Activated CD4-positive, alpha-beta T cell treated with anti-CD3 and anti-CD28 coated beads, Interleukin-2, amount 50 U/mL, for 1 hour (primary cell): ENCODE results near the gene NUP107.
A peak's percentile ranks its signal among the peaks of the same experiment; 100 is the strongest.
"Not testable (repeated sequence)": the region's sequence is repeated elsewhere in the genome, so short reads cannot be mapped to it uniquely, and the experiment has no call there.

ENCODE experiments used
- DNase-seq: peaks from one replicate; pipeline ENCODE4 v3.0.0-alpha.2; 2020

Gene NUP107

GRCh38 chr12:68686595-68687521 is at the start of gene NUP107:
TSS of gene NUP107 (plus strand) at chr12:68686978. CDS start at chr12:68687066, 88 bp downstream.
- DNase-seq, result peak; percentile 98

- not testable (repeated sequence) for DNase-seq
Measured at GRCh38 chr12:68637439-68637838, 49.3 kb upstream of the NUP107 start.

GRCh38 chr12:68638171-68638570 is 48.6 kb upstream of the NUP107 start:
- DNase-seq, result no peak

GRCh38 chr12:68638721-68639395 is 47.9 kb upstream of the NUP107 start:
- no peak for DNase-seq

- DNase-seq, result no peak
Measured at GRCh38 chr12:68639396-68639767, 47.4 kb upstream of the NUP107 start.

GRCh38 chr12:68641138-68641537 is 45.6 kb upstream of the NUP107 start:
- DNase-seq, result no peak

- no peak for DNase-seq
Measured at GRCh38 chr12:68646484-68646883, 40.3 kb upstream of the NUP107 start.

- no peak for DNase-seq
Measured at GRCh38 chr12:68647507-68647906, 39.3 kb upstream of the NUP107 start.

GRCh38 chr12:68648179-68648578 is 38.6 kb upstream of the NUP107 start:
- DNase-seq, result no peak

GRCh38 chr12:68665016-68665569 is 21.7 kb upstream of the NUP107 start:
- DNase-seq, result no peak

GRCh38 chr12:68667291-68667690 is 19.5 kb upstream of the NUP107 start:
- DNase-seq, result no peak

- no peak for DNase-seq
Measured at GRCh38 chr12:68667896-68668295, 18.9 kb upstream of the NUP107 start.

GRCh38 chr12:68671179-68671578 is 15.6 kb upstream of the NUP107 start:
- DNase-seq, result no peak

GRCh38 chr12:68673788-68674187 is 13.0 kb upstream of the NUP107 start:
- no peak for DNase-seq

- DNase-seq, result no peak
Measured at GRCh38 chr12:68674376-68674775, 12.4 kb upstream of the NUP107 start.

GRCh38 chr12:68675101-68675842 is 11.5 kb upstream of the NUP107 start:
- DNase-seq, result peak; percentile 68

- not testable (repeated sequence) for DNase-seq
Measured at GRCh38 chr12:68676854-68677253, 9.9 kb upstream of the NUP107 start.

- DNase-seq, result no peak
Measured at GRCh38 chr12:68686262-68686594, 550 bp upstream of the NUP107 start.

GRCh38 chr12:68695454-68695853 is 8.7 kb downstream of the NUP107 start:
- no peak for DNase-seq

GRCh38 chr12:68699486-68699885 is 12.7 kb downstream of the NUP107 start:
- DNase-seq, result no peak

GRCh38 chr12:68727776-68728175 is 41.0 kb downstream of the NUP107 start:
- DNase-seq, result no peak

GRCh38 chr12:68733661-68734071 is 46.9 kb downstream of the NUP107 start:
- no peak for DNase-seq

GRCh38 chr12:68739891-68740290 is 53.1 kb downstream of the NUP107 start:
- DNase-seq, result no peak
